Epithelial cell of prostate (primary cell): ENCODE measurements around the gene SV2C.

Experiments used
- DNase-seq: peaks from one replicate; pipeline ENCODE4 v3.0.0-alpha.2; 2011; ENCODE audit warnings: low read depth, low spot score
- H3K27ac ChIP-seq: fragments of 450-650 bp; 2 replicates; pipeline ENCODE4 v1.5.1; 2017; ENCODE audit warnings: mild to moderate bottlenecking

Gene SV2C

GRCh38 chr5:76154009-76154690 is 71.0 kb downstream of the SV2C start:
- DNase-seq, result no peak
- no peak overlapping the region for H3K27ac ChIP-seq

GRCh38 chr5:76155536-76155935 is 72.4 kb downstream of the SV2C start:
- DNase-seq, result no peak
- no peak overlapping the region for H3K27ac ChIP-seq

GRCh38 chr5:76162335-76162734 is 79.2 kb downstream of the SV2C start:
- DNase-seq, result no peak
- no peak overlapping the region for H3K27ac ChIP-seq

GRCh38 chr5:76163111-76163628 is 80.0 kb downstream of the SV2C start:
- no peak overlapping the region for H3K27ac ChIP-seq
- DNase-seq, result no peak

GRCh38 chr5:76165029-76165428 is 81.8 kb downstream of the SV2C start:
- H3K27ac ChIP-seq, result no peak overlapping the region
- no peak for DNase-seq

GRCh38 chr5:76165711-76166374 is 82.7 kb downstream of the SV2C start:
- DNase-seq, result no peak
- no peak overlapping the region for H3K27ac ChIP-seq

- DNase-seq, result no peak
- no peak overlapping the region for H3K27ac ChIP-seq
Measured at GRCh38 chr5:76166886-76167576, 83.8 kb downstream of the SV2C start.

GRCh38 chr5:76169146-76169905 is 86.1 kb downstream of the SV2C start:
- no peak overlapping the region for H3K27ac ChIP-seq

GRCh38 chr5:76174101-76174500 is 90.9 kb downstream of the SV2C start:
- DNase-seq, result no peak
- no peak overlapping the region for H3K27ac ChIP-seq

More at GRCh38 chr5:76169146-76169905, 86.1 kb downstream of the SV2C start:
- no peak for DNase-seq

GRCh38 chr5:76175051-76175666 is 92.0 kb downstream of the SV2C start:
- DNase-seq, result no peak
- no peak overlapping the region for H3K27ac ChIP-seq

- no peak overlapping the region for H3K27ac ChIP-seq
- DNase-seq, result no peak
Measured at GRCh38 chr5:76175821-76176403, 92.7 kb downstream of the SV2C start.

- no peak overlapping the region for H3K27ac ChIP-seq
- no peak for DNase-seq
Measured at GRCh38 chr5:76177978-76178377, 94.8 kb downstream of the SV2C start.

GRCh38 chr5:76178913-76179312 is 95.7 kb downstream of the SV2C start:
- DNase-seq, result no peak
- no peak overlapping the region for H3K27ac ChIP-seq

- peak overlapping the region; percentile 12 for H3K27ac ChIP-seq
- peak; percentile 52 for DNase-seq
Measured at GRCh38 chr5:76180814-76181805, 97.9 kb downstream of the SV2C start.

GRCh38 chr5:76187386-76187785 is 104.2 kb downstream of the SV2C start:
- no peak overlapping the region for H3K27ac ChIP-seq
- no peak for DNase-seq

- no peak overlapping the region for H3K27ac ChIP-seq
- no peak for DNase-seq
Measured at GRCh38 chr5:76190356-76190755, 107.2 kb downstream of the SV2C start.

- no peak for DNase-seq
- no peak overlapping the region for H3K27ac ChIP-seq
Measured at GRCh38 chr5:76192837-76193236, 109.7 kb downstream of the SV2C start.

- H3K27ac ChIP-seq, result no peak overlapping the region
- DNase-seq, result no peak
Measured at GRCh38 chr5:76193635-76194034, 110.5 kb downstream of the SV2C start.
